IMR-90 (cell line): ENCODE measurements around the gene CD19. TPM values are rescaled to one million over a fixed set of nuclear protein-coding genes. Genes with fewer than 3 reads are reported as not detected.

Source experiments
- ATAC-seq: fragments of 200-7000 bp; cut with Tn5 transposase; 2 replicates; pipeline ENCODE4 v1.9.1; 2020; ENCODE audit warnings: low read depth, mild to moderate bottlenecking, moderate library complexity
- BruUV-seq: library from RNA; stranded (reverse); fragments of 400-500 nt; replicated peaks from 2 replicates; lab custom pipeline; 2021; lab: Mats Ljungman, UMichigan
- CTCF ChIA-PET: fragments of 300-600 bp; formaldehyde crosslinking; extraction: SDS; loops from one replicate; lab custom pipeline; 2021; ENCODE audit warnings: antibody characterized with exemption; lab: Yijun Ruan, JAX
- POLR2A ChIA-PET: fragments of 300-600 bp; sonication (Branson Sonifier 250); formaldehyde crosslinking; loops from one replicate; lab custom pipeline; 2022; ENCODE audit warnings: antibody characterized with exemption; ENCODE audit not compliant: unreplicated experiment; lab: Charles Lee
- DNase-seq: peaks from one replicate; pipeline ENCODE4 v3.0.0; 2013
- H2AFZ ChIP-seq: replicated peaks from 2 replicates; pipeline ENCODE3; 2013; ENCODE audit warnings: low read length, mild to moderate bottlenecking; ENCODE audit not compliant: poor library complexity
- H2AK5ac ChIP-seq: 2 replicates; pipeline ENCODE4 v1.6.1; 2013; ENCODE audit warnings: low read depth, low read length, inconsistent platforms
- H2AK9ac ChIP-seq: replicated peaks from 2 replicates; pipeline ENCODE3; 2013; ENCODE audit warnings: mild to moderate bottlenecking, low read depth, low read length, moderate library complexity; ENCODE audit not compliant: poor library complexity
- H2BK120ac ChIP-seq: 2 replicates; pipeline ENCODE4 v1.6.1; 2013; ENCODE audit warnings: low read depth, low read length, inconsistent platforms
- H2BK15ac ChIP-seq: 3 replicates; pipeline ENCODE4 v1.6.1; 2013; ENCODE audit warnings: low read depth, low read length, inconsistent platforms
- H2BK20ac ChIP-seq: 2 replicates; pipeline ENCODE4 v1.6.1; 2013; ENCODE audit warnings: low read depth, mild to moderate bottlenecking, inconsistent platforms, low read length, moderate library complexity
- H2BK5ac ChIP-seq: 2 replicates; pipeline ENCODE4 v1.6.1; 2013; ENCODE audit warnings: mild to moderate bottlenecking, low read depth, low read length, inconsistent platforms; ENCODE audit not compliant: poor library complexity, severe bottlenecking
- H3K14ac ChIP-seq: replicated peaks from 2 replicates; pipeline ENCODE4 v1.6.1; 2013; ENCODE audit warnings: low read depth, low read length, inconsistent platforms
- H3K18ac ChIP-seq: 2 replicates; pipeline ENCODE4 v1.6.1; 2013; ENCODE audit warnings: low read depth, low read length, control low read depth
- H3K23ac ChIP-seq: 2 replicates; pipeline ENCODE4 v1.6.1; 2013; ENCODE audit warnings: low read depth, low read length, inconsistent platforms
- H3K27ac ChIP-seq: 2 replicates; pipeline ENCODE4 v1.5.1; 2013; ENCODE audit warnings: mild to moderate bottlenecking, control low read depth, low read length; ENCODE audit not compliant: insufficient read depth
- H3K27me3 ChIP-seq: 2 replicates; pipeline ENCODE4 v1.6.1; 2013; ENCODE audit warnings: low read length; ENCODE audit not compliant: control insufficient read depth, insufficient read depth
- H3K36me3 ChIP-seq: 2 replicates; pipeline ENCODE4 v1.6.1; 2013; ENCODE audit warnings: low read length, mixed read lengths; ENCODE audit not compliant: control insufficient read depth, insufficient read depth
- H3K4ac ChIP-seq: 2 replicates; pipeline ENCODE4 v1.6.1; 2013; ENCODE audit warnings: low read depth, low read length, inconsistent platforms
- H3K4me1 ChIP-seq: 2 replicates; pipeline ENCODE4 v1.6.1; 2013; ENCODE audit warnings: low read length, mixed read lengths; ENCODE audit not compliant: control insufficient read depth, insufficient read depth
- H3K4me2 ChIP-seq: 2 replicates; pipeline ENCODE4 v1.6.1; 2013; ENCODE audit warnings: low read depth, mild to moderate bottlenecking, control low read depth, low read length, moderate library complexity
- H3K4me3 ChIP-seq: 2 replicates; pipeline ENCODE4 v1.5.1; 2013; ENCODE audit warnings: low read depth, mild to moderate bottlenecking, control low read depth, low read length, moderate library complexity; ENCODE audit not compliant: insufficient read depth
- H3K56ac ChIP-seq: 2 replicates; pipeline ENCODE4 v1.6.1; 2013; ENCODE audit warnings: low read length, inconsistent platforms; ENCODE audit not compliant: insufficient read depth; ENCODE audit errors: extremely low read depth
- H3K79me1 ChIP-seq, 2 experiments: 2 replicates each; pipeline ENCODE4 v1.6.1; 2013; ENCODE audit warnings: low read length in 2 of 2, inconsistent platforms in 1 of 2, low read depth in 1 of 2
- H3K9ac ChIP-seq: 2 replicates; pipeline ENCODE4 v1.6.1; 2013; ENCODE audit warnings: low read depth, low read length, control low read depth
- H3K9me1 ChIP-seq: 2 replicates; pipeline ENCODE4 v1.6.1; 2013; ENCODE audit warnings: low read length, inconsistent platforms; ENCODE audit not compliant: insufficient read depth
- H3K9me3 ChIP-seq: 2 replicates; pipeline ENCODE4 v1.6.1; 2013; ENCODE audit warnings: low read length; ENCODE audit not compliant: control insufficient read depth, insufficient read depth
- H4K20me1 ChIP-seq: 2 replicates; pipeline ENCODE4 v1.6.1; 2013; ENCODE audit warnings: low read length, inconsistent platforms; ENCODE audit not compliant: insufficient read depth
- H4K5ac ChIP-seq: 2 replicates; pipeline ENCODE4 v1.6.1; 2013; ENCODE audit warnings: mild to moderate bottlenecking, low read depth, low read length, control low read depth
- H4K8ac ChIP-seq, 2 experiments: 2 replicates each; pipeline ENCODE4 v1.6.1; 2013; ENCODE audit warnings: low read depth in 2 of 2, low read length in 2 of 2, control low read depth in 1 of 2, inconsistent platforms in 1 of 2
- H4K91ac ChIP-seq: 2 replicates; pipeline ENCODE4 v1.6.1; 2013; ENCODE audit warnings: low read depth, low read length, inconsistent platforms; ENCODE audit not compliant: insufficient read depth
- RFX5 ChIP-seq: IDR thresholded peaks from 2 replicates; pipeline ENCODE4 v1.8.0; 2012; ENCODE audit warnings: low read depth, mild to moderate bottlenecking, low read length, moderate library complexity
- WGBS, 2 experiments: methylation state at CpG; one replicate each; pipeline versions ENCODE4 v1.1.5 to v1.1.7; 2013; ENCODE audit warnings: missing lambda C conversion rate in 2 of 2; ENCODE audit not compliant: insufficient read length in 1 of 2; ENCODE audit errors: extremely low coverage in 2 of 2; 5-methylcytosine and 5-hydroxymethylcytosine counted together
- dilution Hi-C: fragments of 300-500 bp; cut with HindIII; formaldehyde crosslinking; loops from one replicate; pipeline ENCODE4 v1.14.3; 2018; ENCODE audit warnings: low sequenced_read_pairs; ENCODE audit not compliant: unreplicated experiment
- in situ Hi-C: fragments of 300-500 bp; cut with MboI; formaldehyde crosslinking; loops from 3 replicates; pipeline ENCODE4 v1.14.3; 2019; ENCODE audit warnings: low sequenced_read_pairs, inconsistent platforms, mixed read lengths
- intact Hi-C: fragments of 100-400 bp; cut with micrococcal nuclease; formaldehyde crosslinking; loops from 2 replicates; pipeline ENCODE4 v1.10.0; 2022
- polyA plus RNA-seq, 3 experiments: library from polyadenylated mRNA; depleted of rRNA; stranded (reverse); fragments of >200 nt; gene quantifications; 2 replicates each; pipeline ENCODE4 v1.2.3, GENCODE V29; 2012; ENCODE audit warnings: low replicate concordance in 1 of 3
- total RNA-seq: library from RNA; depleted of rRNA; stranded (reverse); fragments of >200 nt; gene quantifications from 2 replicates; pipeline ENCODE4 v1.2.3, GENCODE V29; 2012

The CD19 gene
- total and polyA plus RNA-seq, 2 of the 4 experiments (the other 2 are of a cell fraction) = not detected

- DNase-seq (no peak), ATAC-seq (no peak)
- no peak overlapping the region for H3K56ac ChIP-seq
- no peaks in the 10 kb centered on the region for H3K9me1 ChIP-seq
- no peak overlapping the region for H3K14ac ChIP-seq
- H3K27me3 ChIP-seq = no peaks in the 10 kb centered on the region
- no peak overlapping the region for H3K4me3 ChIP-seq
- ChIA-PET POLR2A (no interaction called here), CTCF (no interaction called here)
- H3K4me2 ChIP-seq = no peak overlapping the region
- WGBS, 2 experiments = no CpG with 5 or more reads among the region's 6 CpGs
- in situ Hi-C loops = loop anchor here (25.0 kb wide), 1 partner anchor 303 kb away; no protein-coding TSS in a partner anchor
- H3K27ac ChIP-seq = no peak overlapping the region
- no TSS peak for BruUV-seq
- H4K8ac ChIP-seq = no peak overlapping the region
- peaks cover 63% of the 10 kb centered on the region for H3K36me3 ChIP-seq
- H2BK5ac ChIP-seq = no peak overlapping the region
- H3K23ac ChIP-seq = no peak overlapping the region
- no peak overlapping the region for H2BK15ac ChIP-seq
- H2AFZ ChIP-seq = no peak overlapping the region
- no peak for TF ChIP-seq RFX5
- peaks cover 0 to 13% of the 10 kb centered on the region in 2 experiments for H3K79me1 ChIP-seq
- H3K4me1 ChIP-seq = no peaks in the 10 kb centered on the region
- H3K9ac ChIP-seq = no peak overlapping the region
- no peaks in the 10 kb centered on the region for H3K9me3 ChIP-seq
- intact Hi-C loops = no loop called here
- no peak overlapping the region for H2BK20ac ChIP-seq
- no peak overlapping the region for H3K18ac ChIP-seq
- H4K5ac ChIP-seq = no peak overlapping the region
- no peak overlapping the region for H2AK9ac ChIP-seq
- H2AK5ac ChIP-seq = no peak overlapping the region
- H3K4ac ChIP-seq = no peak overlapping the region
- H4K20me1 ChIP-seq = no peaks in the 10 kb centered on the region; the same call in 1 of the 2 replicates
- no peak overlapping the region for H4K91ac ChIP-seq
- H2BK120ac ChIP-seq = no peak overlapping the region
- dilution Hi-C loops = no loop called here
Observed at GRCh38 chr16:28958836-28959235, 27.1 kb downstream of the CD19 start.
